Hepatocyte (in vitro differentiated cells): Measurements from ENCODE around the gene FAH.
"Not testable (repeated sequence)": the region's sequence is repeated elsewhere in the genome, so short reads cannot be mapped to it uniquely, and the experiment has no call there.

Experiments used
- CTCF ChIP-seq: fragments of 200-600 bp; sonication (generic); IDR thresholded peaks from 2 replicates; pipeline ENCODE4 v1.5.1; 2016; ENCODE audit warnings: antibody characterized with exemption, mild to moderate bottlenecking; ENCODE audit not compliant: poor library complexity
- EZH2 ChIP-seq: fragments of 200-600 bp; sonication (generic); IDR thresholded peaks from 2 replicates; pipeline ENCODE4 v1.6.1; 2016; ENCODE audit warnings: antibody characterized with exemption, mild to moderate bottlenecking, borderline replicate concordance
- EZH2phosphoT487 ChIP-seq: fragments of 200-600 bp; sonication (generic); IDR thresholded peaks from one replicate; pipeline ENCODE4 v1.6.1; 2018; ENCODE audit warnings: antibody characterized with exemption, mild to moderate bottlenecking, low read depth, moderate library complexity; ENCODE audit not compliant: unreplicated experiment, severe bottlenecking

GRCh38 chr15:80155378-80156175 is 2.8 kb downstream of the FAH start:
- not testable (repeated sequence) for TF ChIP-seq EZH2phosphoT487, EZH2, CTCF
